Neural cell (in vitro differentiated cells): ENCODE data around the gene ZDHHC17.

Experiments
- CTCF ChIP-seq: fragments of 450-650 bp; IDR thresholded peaks from 2 replicates; pipeline ENCODE4 v1.5.1; 2014; ENCODE audit warnings: antibody characterized with exemption, mild to moderate bottlenecking, moderate library complexity; ENCODE audit not compliant: poor library complexity, severe bottlenecking
- EP300 ChIP-seq: fragments of 450-650 bp; conservative IDR thresholded peaks from 2 replicates; pipeline ENCODE4 v1.6.1; 2014; ENCODE audit warnings: antibody characterized with exemption, mild to moderate bottlenecking, moderate library complexity; ENCODE audit not compliant: poor library complexity, severe bottlenecking
- EZH2 ChIP-seq: fragments of 200-600, 300-800 bp; shearing (Covaris generic), sonication (generic); IDR thresholded peaks from 2 replicates; pipeline ENCODE4 v1.6.1; 2014; ENCODE audit warnings: antibody characterized with exemption, low read length, borderline replicate concordance, mild to moderate bottlenecking; ENCODE audit not compliant: insufficient read depth, poor library complexity, severe bottlenecking
- MXI1 ChIP-seq: fragments of 450-650 bp; conservative IDR thresholded peaks from 2 replicates; pipeline ENCODE4 v1.6.1; 2014; ENCODE audit warnings: antibody characterized with exemption, mild to moderate bottlenecking; ENCODE audit not compliant: poor library complexity, severe bottlenecking
- POLR2AphosphoS5 ChIP-seq: IDR thresholded peaks from 2 replicates; pipeline ENCODE4 v1.6.1; 2012
- RAD21 ChIP-seq: fragments of 450-650 bp; conservative IDR thresholded peaks from 2 replicates; pipeline ENCODE4 v1.6.1; 2014; ENCODE audit warnings: antibody characterized with exemption, mild to moderate bottlenecking, moderate library complexity
- REST ChIP-seq: IDR thresholded peaks from 2 replicates; pipeline ENCODE4 v1.6.1; 2012; ENCODE audit warnings: borderline replicate concordance
- TAF1 ChIP-seq: IDR thresholded peaks from 2 replicates; pipeline ENCODE4 v1.6.1; 2012; ENCODE audit warnings: low read depth

- TF ChIP-seq EZH2 (no peak), MXI1 (no peak), CTCF (no peak), TAF1 (no peak), EP300 (no peak), POLR2AphosphoS5 (no peak), REST (no peak), RAD21 (no peak)
Measured at GRCh38 chr12:76881142-76881541, 117.2 kb downstream of the ZDHHC17 start.
